ENCODE measurements around the gene GRID1. TPM values are rescaled to one million over a fixed set of nuclear protein-coding genes. Genes with fewer than 3 reads are reported as not detected.

Gene GRID1
- total and polyA plus RNA-seq, 10 of the 15 experiments (the other 5 are each of a cell fraction or from before 2014, with no cell fraction given) = 0.04 to 0.62 (median 0.08) TPM; not detected in 5

- DNase-seq (ENCODE audit: low read depth, low spot score) = no peak
- no peak for FAIRE-seq
- Histone ChIP-seq H3K27ac (ENCODE audit: control insufficient read depth, insufficient read depth) (no peak overlapping the region), H3K9ac (ENCODE audit: control insufficient read depth, insufficient read depth, low read length) (no peak overlapping the region), H4K20me1 (ENCODE audit: control insufficient read depth, insufficient read depth) (no peaks in the 10 kb centered on the region), H3K4me1 (ENCODE audit: control insufficient read depth, insufficient read depth, low read length) (no peaks in the 10 kb centered on the region), H3K27me3 (replicated peaks in 1 of 2; ENCODE audit: control insufficient read depth in 2 of 2, insufficient read depth in 2 of 2, low read length in 1 of 2) (no peaks in the 10 kb centered on the region), H3K36me3 (ENCODE audit: control insufficient read depth in 2 of 2, insufficient read depth in 2 of 2, low read length in 1 of 2) (no peaks in the 10 kb centered on the region), H3K79me2 (ENCODE audit: control insufficient read depth, insufficient read depth, low read length) (no peaks in the 10 kb centered on the region), H2AFZ (ENCODE audit: control insufficient read depth, low read depth, low read length) (no peak overlapping the region), H3K4me3 (no peak overlapping the region), H3K4me2 (ENCODE audit: control insufficient read depth, insufficient read depth) (no peak overlapping the region), H3K9me3 (replicated peaks; ENCODE audit: control insufficient read depth, insufficient read depth, low read length) (no peaks in the 10 kb centered on the region)
- RAD21 ChIA-PET (ENCODE audit: unreplicated experiment) = no interaction called here
- TF ChIP-seq POLR2AphosphoS5 (IDR thresholded peaks at IDR 0.05; ENCODE audit: low read length) (no peak), BCL3 (IDR thresholded peaks at IDR 0.05; ENCODE audit: borderline replicate concordance, insufficient read depth, low read depth, low read length, poor library complexity, severe bottlenecking) (no peak), SKIL (IDR thresholded peaks at IDR 0.05; ENCODE audit: low read depth, poor library complexity, severe bottlenecking) (no peak), SIX5 (IDR thresholded peaks at IDR 0.05; ENCODE audit: low read depth, low read length, severe bottlenecking) (no peak), ATF3 (IDR thresholded peaks at IDR 0.05; ENCODE audit: borderline replicate concordance, extremely low read depth, low read depth, low read length) (no peak), FOXK2 (IDR thresholded peaks at IDR 0.05) (no peak), RAD21 (IDR thresholded peaks at IDR 0.05; ENCODE audit: insufficient read depth, low read depth, low read length) (no peak), FOS (IDR thresholded peaks at IDR 0.05; ENCODE audit: borderline replicate concordance, extremely low read depth, insufficient read length) (no peak), TBL1XR1 (IDR thresholded peaks at IDR 0.05; ENCODE audit: low read depth, low read length) (no peak), RELA (IDR thresholded peaks at IDR 0.05; ENCODE audit: borderline replicate concordance, partially characterized antibody) (no peak)
- intact Hi-C loops (cut with micrococcal nuclease; ENCODE audit: unreplicated experiment) = no loop called here
- no peak for ATAC-seq
- in situ Hi-C loops (cut with MboI) = no loop called here
- no TSS peak for BruUV-seq (replicated peaks)
- 20% methylated on average over 2 of the region's 2 CpGs for WGBS (ENCODE audit: insufficient coverage, insufficient replicate concordance, low lambda C conversion rate, missing lambda C conversion rate)
- POLR2A ChIA-PET = no interaction called here
- SMC1A ChIA-PET (ENCODE audit: uncharacterized antibody, unreplicated experiment) = no interaction called here
- CTCF ChIA-PET = no interaction called here
Observed at GRCh38 chr10:85767891-85768290, 598.7 kb downstream of the GRID1 start.
